ENCODE measurements around the gene ABCA1. TPM values are rescaled to one million over a fixed set of nuclear protein-coding genes. Genes with fewer than 3 reads are reported as not detected.

The ABCA1 gene
- total and polyA plus RNA-seq, 2 of the 4 experiments (the other 2 are of a cell fraction): 5.8 to 52.2 TPM

DNA sequence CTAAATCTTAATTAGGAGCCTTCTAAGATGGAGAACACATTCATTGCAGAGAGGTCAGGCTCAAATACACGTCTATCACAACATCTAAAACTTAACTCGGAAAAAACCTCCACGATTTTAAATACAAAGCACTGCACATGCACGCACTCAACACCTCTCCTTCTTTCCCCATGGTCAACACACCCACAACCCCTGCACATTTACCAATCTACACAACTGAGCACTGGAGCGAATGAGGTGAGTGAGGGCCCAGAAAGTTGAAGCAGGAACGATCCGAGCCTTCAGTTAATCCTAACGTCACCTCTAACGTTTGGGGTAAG, 180.8 kb downstream of the ABCA1 start:
- in situ Hi-C loops (cut with MboI; ENCODE audit: low sequenced_read_pairs): no loop called here
- Histone ChIP-seq H3K27me3 (ENCODE audit: control insufficient read depth, insufficient read depth, low read length) (no peaks in the 10 kb centered on the region), H3K9ac (ENCODE audit: low read depth, low read length) (peak overlapping the region; percentile 56), H3K9me1 (ENCODE audit: insufficient read depth, low read length) (no peaks in the 10 kb centered on the region), H3K9me3 (ENCODE audit: control insufficient read depth, insufficient read depth, low read length) (no peaks in the 10 kb centered on the region), H2BK120ac (ENCODE audit: low read depth, low read length) (peak overlapping the region; percentile 86), H4K20me1 (ENCODE audit: insufficient read depth, low read length) (no peaks in the 10 kb centered on the region), H3K56ac (ENCODE audit: extremely low read depth, insufficient read depth, low read length) (peak overlapping the region; percentile 72), H3K14ac (replicated peaks; ENCODE audit: low read depth, low read length) (peak overlapping the region; percentile 99), H3K4me1 (ENCODE audit: control insufficient read depth, insufficient read depth, low read length) (peaks cover 2% of the 10 kb centered on the region; the same call in 1 of the 2 replicates), H3K18ac (ENCODE audit: low read depth, low read length) (peak overlapping the region; percentile 43; the same call in 1 of the 2 replicates), H3K79me1 (ENCODE audit: low read depth in 1 of 2, low read length in 2 of 2) (peaks cover 11 to 24% of the 10 kb centered on the region in 2 experiments), H3K27ac (ENCODE audit: insufficient read depth, low read length) (peak overlapping the region; percentile 15), H4K8ac (ENCODE audit: low read depth in 2 of 2, low read length in 2 of 2) (peak overlapping the region; percentile 60 to 95), H4K5ac (ENCODE audit: low read depth, low read length) (peak overlapping the region; percentile 46), H2AK5ac (ENCODE audit: low read depth, low read length) (no peak overlapping the region), H3K4me2 (ENCODE audit: low read depth, low read length) (peak overlapping the region; percentile 96), H2BK5ac (ENCODE audit: low read depth, low read length, poor library complexity, severe bottlenecking) (peak overlapping the region; percentile 25), H3K23ac (ENCODE audit: low read depth, low read length) (peak overlapping the region; percentile 99), H2BK15ac (ENCODE audit: low read depth, low read length) (peak overlapping the region; percentile 24; the same call in 1 of the 3 replicates), H2AK9ac (replicated peaks; ENCODE audit: low read depth, low read length, poor library complexity) (peak overlapping the region; percentile 99), H2AFZ (replicated peaks; ENCODE audit: low read length, poor library complexity) (peak overlapping the region; percentile 100), H3K4ac (ENCODE audit: low read depth, low read length) (peak overlapping the region; percentile 95), H3K4me3 (ENCODE audit: insufficient read depth, low read depth, low read length) (peak overlapping the region; percentile 80), H3K36me3 (ENCODE audit: control insufficient read depth, insufficient read depth, low read length) (no peaks in the 10 kb centered on the region), H4K91ac (ENCODE audit: insufficient read depth, low read depth, low read length) (peak overlapping the region; percentile 73), H2BK20ac (ENCODE audit: low read depth, low read length) (peak overlapping the region; percentile 86)
- ChIA-PET CTCF (interaction anchor here (0.6 kb wide), 1 partner anchor 10 kb away, joined by 7 read pairs; no protein-coding TSS in a partner anchor), POLR2A (ENCODE audit: unreplicated experiment) (no interaction called here)
- TF ChIP-seq RFX5 (IDR thresholded peaks at IDR 0.05; ENCODE audit: low read depth, low read length) (no peak), MAFK (IDR thresholded peaks at IDR 0.05; ENCODE audit: low read depth, low read length) (no peak), MAZ (IDR thresholded peaks at IDR 0.05; ENCODE audit: borderline replicate concordance, low read depth, low read length) (no peak), RCOR1 (IDR thresholded peaks at IDR 0.05; ENCODE audit: insufficient replicate concordance, low read length) (no peak), NFE2L2 (IDR thresholded peaks at IDR 0.05; ENCODE audit: low read depth, low read length) (no peak), RAD21 (IDR thresholded peaks at IDR 0.05; ENCODE audit: low read length) (no peak), MXI1 (IDR thresholded peaks at IDR 0.05; ENCODE audit: borderline replicate concordance, low read depth, low read length) (no peak), POLR2A (IDR thresholded peaks at IDR 0.05; ENCODE audit: low read depth, low read length) (no peak), FOS (IDR thresholded peaks at IDR 0.05; ENCODE audit: low read depth, low read length) (no peak), SMC3 (IDR thresholded peaks at IDR 0.05; ENCODE audit: low read depth, low read length) (no peak), BHLHE40 (IDR thresholded peaks at IDR 0.05; ENCODE audit: low read depth, low read length) (no peak), CHD1 (IDR thresholded peaks at IDR 0.05; ENCODE audit: low read depth, low read length) (no peak)
- TF ChIP-seq, protein P1, sequence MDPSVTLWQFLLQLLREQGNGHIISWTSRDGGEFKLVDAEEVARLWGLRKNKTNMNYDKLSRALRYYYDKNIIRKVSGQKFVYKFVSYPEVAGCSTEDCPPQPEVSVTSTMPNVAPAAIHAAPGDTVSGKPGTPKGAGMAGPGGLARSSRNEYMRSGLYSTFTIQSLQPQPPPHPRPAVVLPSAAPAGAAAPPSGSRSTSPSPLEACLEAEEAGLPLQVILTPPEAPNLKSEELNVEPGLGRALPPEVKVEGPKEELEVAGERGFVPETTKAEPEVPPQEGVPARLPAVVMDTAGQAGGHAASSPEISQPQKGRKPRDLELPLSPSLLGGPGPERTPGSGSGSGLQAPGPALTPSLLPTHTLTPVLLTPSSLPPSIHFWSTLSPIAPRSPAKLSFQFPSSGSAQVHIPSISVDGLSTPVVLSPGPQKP (IDR thresholded peaks at IDR 0.05; ENCODE audit: borderline replicate concordance, low read depth, low read length): no peak
- TF ChIP-seq, protein P2, sequence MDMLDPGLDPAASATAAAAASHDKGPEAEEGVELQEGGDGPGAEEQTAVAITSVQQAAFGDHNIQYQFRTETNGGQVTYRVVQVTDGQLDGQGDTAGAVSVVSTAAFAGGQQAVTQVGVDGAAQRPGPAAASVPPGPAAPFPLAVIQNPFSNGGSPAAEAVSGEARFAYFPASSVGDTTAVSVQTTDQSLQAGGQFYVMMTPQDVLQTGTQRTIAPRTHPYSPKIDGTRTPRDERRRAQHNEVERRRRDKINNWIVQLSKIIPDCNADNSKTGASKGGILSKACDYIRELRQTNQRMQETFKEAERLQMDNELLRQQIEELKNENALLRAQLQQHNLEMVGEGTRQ (IDR thresholded peaks at IDR 0.05; ENCODE audit: low read depth, low read length): no peak
- intact Hi-C loops (cut with micrococcal nuclease): loop anchor here (5.0 kb wide), 1 partner anchor 655 kb away; the partner anchor contains the start of gene SMC2
- ATAC-seq (ENCODE audit: low read depth) (peak; percentile 24), DNase-seq (no peak)
- 0% methylated on average over 3 of the region's 9 CpGs; no CpG with 5 or more reads in 1 of the 2 experiments for WGBS, 2 experiments (ENCODE audit: extremely low coverage in 2 of 2, insufficient read length in 1 of 2)
- no TSS peak for BruUV-seq (replicated peaks)
- dilution Hi-C loops (cut with HindIII; ENCODE audit: low sequenced_read_pairs, unreplicated experiment): no loop called here
